Fibroblast of lung (primary cell): ENCODE measurements around the gene ARHGAP6. TPM values are rescaled to one million over a fixed set of nuclear protein-coding genes. Genes with fewer than 3 reads are reported as not detected.

ENCODE experiments used
- DNase-seq, 2 donors: peaks; one replicate each; pipeline versions ENCODE4 v3.0.0 to v3.0.0-alpha.2; 2010; ENCODE audit warnings: low read depth in 2 of 2
- H2AFZ ChIP-seq: 2 replicates; pipeline ENCODE4 v1.5.1; 2012; ENCODE audit warnings: low read length, control low read depth, inconsistent platforms
- H3K27ac ChIP-seq: 2 replicates; pipeline ENCODE4 v1.5.1; 2011; ENCODE audit warnings: low read length, control low read depth; ENCODE audit not compliant: insufficient read depth
- H3K27me3 ChIP-seq: 2 replicates; pipeline ENCODE4 v1.5.1; 2011; ENCODE audit warnings: mild to moderate bottlenecking, low read length; ENCODE audit not compliant: control insufficient read depth, insufficient read depth
- H3K36me3 ChIP-seq: 2 replicates; pipeline ENCODE4 v1.5.1; 2011; ENCODE audit warnings: low read length; ENCODE audit not compliant: control insufficient read depth, insufficient read depth
- H3K4me1 ChIP-seq: 2 replicates; pipeline ENCODE4 v1.5.1; 2011; ENCODE audit warnings: low read length; ENCODE audit not compliant: control insufficient read depth, insufficient read depth; ENCODE audit errors: extremely low read depth
- H3K4me2 ChIP-seq: 2 replicates; pipeline ENCODE4 v1.5.1; 2011; ENCODE audit warnings: low read length, control low read depth; ENCODE audit not compliant: insufficient read depth; ENCODE audit errors: extremely low read depth
- H3K4me3 ChIP-seq, 4 experiments: fragments of 200-600 bp in 1 of 4; sonication (generic) in 1 of 4; replicated peaks in 1 of 4; 2 replicates each; pipeline ENCODE4 v1.5.1; 2011 to 2016; ENCODE audit warnings: low read length in 4 of 4, low read depth in 3 of 4, mild to moderate bottlenecking in 3 of 4, control low read depth in 2 of 4, inconsistent platforms in 1 of 4, mixed read lengths in 1 of 4; ENCODE audit not compliant: insufficient read depth in 1 of 4; ENCODE audit errors: control extremely low read depth in 1 of 4
- H3K79me2 ChIP-seq: 2 replicates; pipeline ENCODE4 v1.5.1; 2012; ENCODE audit warnings: mild to moderate bottlenecking, low read length, inconsistent platforms; ENCODE audit not compliant: control insufficient read depth, insufficient read depth
- H3K9ac ChIP-seq: 2 replicates; pipeline ENCODE4 v1.5.1; 2011; ENCODE audit warnings: mild to moderate bottlenecking, low read length, control low read depth; ENCODE audit not compliant: insufficient read depth
- H3K9me3 ChIP-seq: 2 replicates; pipeline ENCODE4 v1.5.1; 2012; ENCODE audit warnings: low read depth, low read length; ENCODE audit not compliant: control insufficient read depth, insufficient read depth
- H4K20me1 ChIP-seq: 2 replicates; pipeline ENCODE4 v1.5.1; 2011; ENCODE audit warnings: low read length; ENCODE audit not compliant: control insufficient read depth, insufficient read depth; ENCODE audit errors: extremely low read depth
- EZH2 ChIP-seq: IDR thresholded peaks from 2 replicates; pipeline ENCODE4 v1.5.1; 2012; ENCODE audit warnings: low read length, control low read depth, mild to moderate bottlenecking; ENCODE audit errors: missing control alignments
- polyA plus RNA-seq, 2 donors: library from polyadenylated mRNA; depleted of rRNA in 1 of 2; stranded (reverse) in 1 of 2; unstranded in 1 of 2; fragments of >200 nt; gene quantifications; 2 replicates each; pipeline ENCODE4 v1.2.1, GENCODE V29; 2011 to 2012; ENCODE audit warnings: missing spikeins in 1 of 2
- total RNA-seq: library from RNA; depleted of rRNA; stranded (reverse); fragments of >200 nt; gene quantifications from 2 replicates; pipeline ENCODE4 v1.2.1, GENCODE V29; 2014
- TF ChIP-seq, protein P1 (sequence below), 2 donors: IDR thresholded peaks in 1 of 2; conservative IDR thresholded peaks in 1 of 2; 1 replicate in 1 of 2; 2 replicates in 1 of 2; pipeline ENCODE4 v1.5.1; 2011 to 2012; ENCODE audit warnings: low read length in 2 of 2, control low read depth in 1 of 2, inconsistent platforms in 1 of 2, low read depth in 1 of 2, mild to moderate bottlenecking in 1 of 2

ARHGAP6 gene
- total and polyA plus RNA-seq, 2 donors (not counting 1 experiment from before 2014, with no cell fraction given), result 5.9 to 11.7 TPM

- Histone ChIP-seq H3K4me3 (no peak overlapping the region), H3K36me3 (no peaks in the 10 kb centered on the region), H3K9ac (no peak overlapping the region), H3K79me2 (no peaks in the 10 kb centered on the region), H3K4me2 (no peak overlapping the region), H4K20me1 (no peaks in the 10 kb centered on the region), H3K4me1 (peaks cover 4% of the 10 kb centered on the region), H3K27me3 (no peaks in the 10 kb centered on the region), H3K27ac (no peak overlapping the region), H2AFZ (no peak overlapping the region), H3K9me3 (no peaks in the 10 kb centered on the region)
- no peak for DNase-seq
- TF ChIP-seq EZH2, result no peak
- TF ChIP-seq, protein P1, sequence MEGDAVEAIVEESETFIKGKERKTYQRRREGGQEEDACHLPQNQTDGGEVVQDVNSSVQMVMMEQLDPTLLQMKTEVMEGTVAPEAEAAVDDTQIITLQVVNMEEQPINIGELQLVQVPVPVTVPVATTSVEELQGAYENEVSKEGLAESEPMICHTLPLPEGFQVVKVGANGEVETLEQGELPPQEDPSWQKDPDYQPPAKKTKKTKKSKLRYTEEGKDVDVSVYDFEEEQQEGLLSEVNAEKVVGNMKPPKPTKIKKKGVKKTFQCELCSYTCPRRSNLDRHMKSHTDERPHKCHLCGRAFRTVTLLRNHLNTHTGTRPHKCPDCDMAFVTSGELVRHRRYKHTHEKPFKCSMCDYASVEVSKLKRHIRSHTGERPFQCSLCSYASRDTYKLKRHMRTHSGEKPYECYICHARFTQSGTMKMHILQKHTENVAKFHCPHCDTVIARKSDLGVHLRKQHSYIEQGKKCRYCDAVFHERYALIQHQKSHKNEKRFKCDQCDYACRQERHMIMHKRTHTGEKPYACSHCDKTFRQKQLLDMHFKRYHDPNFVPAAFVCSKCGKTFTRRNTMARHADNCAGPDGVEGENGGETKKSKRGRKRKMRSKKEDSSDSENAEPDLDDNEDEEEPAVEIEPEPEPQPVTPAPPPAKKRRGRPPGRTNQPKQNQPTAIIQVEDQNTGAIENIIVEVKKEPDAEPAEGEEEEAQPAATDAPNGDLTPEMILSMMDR (conservative IDR thresholded peaks at IDR 0.05 in 1 of 2, IDR thresholded peaks at IDR 0.05 in 1 of 2; ENCODE audit: low read depth in 1 of 2, low read length in 2 of 2), result no peak
Measured at GRCh38 chrX:11190745-11191510, 474.8 kb downstream of the ARHGAP6 start.

GRCh38 chrX:11189097-11189496, 476.6 kb downstream of the ARHGAP6 start:
- peak in 1 of 2 donors; percentile 2 for DNase-seq
- Histone ChIP-seq H3K9ac (no peak overlapping the region), H3K36me3 (no peaks in the 10 kb centered on the region), H3K9me3 (no peaks in the 10 kb centered on the region), H3K4me1 (peaks cover 4% of the 10 kb centered on the region), H2AFZ (no peak overlapping the region), H3K79me2 (no peaks in the 10 kb centered on the region), H3K27ac (no peak overlapping the region), H3K4me2 (no peak overlapping the region), H3K4me3 (no peak overlapping the region), H4K20me1 (no peaks in the 10 kb centered on the region), H3K27me3 (no peaks in the 10 kb centered on the region)
- TF ChIP-seq, protein P1 (conservative IDR thresholded peaks at IDR 0.05 in 1 of 2, IDR thresholded peaks at IDR 0.05 in 1 of 2; ENCODE audit: low read depth in 1 of 2, low read length in 2 of 2), result no peak
- no peak for TF ChIP-seq EZH2

GRCh38 chrX:11188664-11189063, 477.1 kb downstream of the ARHGAP6 start:
- DNase-seq, result peak; percentile 5 to 43
- no peaks in the 10 kb centered on the region for H4K20me1 ChIP-seq
- no peak for TF ChIP-seq EZH2
- TF ChIP-seq, protein P1 (conservative IDR thresholded peaks at IDR 0.05 in 1 of 2, IDR thresholded peaks at IDR 0.05 in 1 of 2; ENCODE audit: low read depth in 1 of 2, low read length in 2 of 2), result no peak
- H2AFZ ChIP-seq, result no peak overlapping the region
- no peak overlapping the region for H3K4me2 ChIP-seq
- no peak overlapping the region for H3K9ac ChIP-seq
- H3K27me3 ChIP-seq, result no peaks in the 10 kb centered on the region
- H3K27ac ChIP-seq, result no peak overlapping the region
- H3K9me3 ChIP-seq, result no peaks in the 10 kb centered on the region
- H3K4me3 ChIP-seq, result no peak overlapping the region
- peaks cover 4% of the 10 kb centered on the region for H3K4me1 ChIP-seq
- H3K36me3 ChIP-seq, result no peaks in the 10 kb centered on the region
- no peaks in the 10 kb centered on the region for H3K79me2 ChIP-seq
